Measurements from ENCODE around the gene CACNA2D3.

CACNA2D3 gene

DNA sequence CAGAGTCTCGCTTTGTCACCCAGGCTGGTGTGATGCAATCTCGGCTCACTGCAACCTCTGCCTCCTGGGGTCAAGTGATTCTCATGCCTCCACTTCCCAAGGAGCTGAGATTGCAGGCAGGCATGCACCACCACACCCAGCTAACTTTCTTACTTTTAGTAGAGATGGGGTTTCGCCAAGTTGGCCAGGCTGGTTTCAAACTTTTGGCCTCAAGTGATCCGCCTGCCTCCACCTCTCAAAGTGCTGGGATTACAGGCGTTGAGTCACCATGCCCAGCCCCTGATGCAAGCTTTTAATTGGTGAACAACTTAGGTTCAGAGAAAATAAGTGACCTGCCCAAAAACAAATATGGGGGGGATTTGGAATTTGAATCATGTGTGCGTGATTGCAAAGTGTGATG is 559.4 kb downstream of the CACNA2D3 start:
- DNase-seq (ENCODE audit: low read depth), result no peak

DNA sequence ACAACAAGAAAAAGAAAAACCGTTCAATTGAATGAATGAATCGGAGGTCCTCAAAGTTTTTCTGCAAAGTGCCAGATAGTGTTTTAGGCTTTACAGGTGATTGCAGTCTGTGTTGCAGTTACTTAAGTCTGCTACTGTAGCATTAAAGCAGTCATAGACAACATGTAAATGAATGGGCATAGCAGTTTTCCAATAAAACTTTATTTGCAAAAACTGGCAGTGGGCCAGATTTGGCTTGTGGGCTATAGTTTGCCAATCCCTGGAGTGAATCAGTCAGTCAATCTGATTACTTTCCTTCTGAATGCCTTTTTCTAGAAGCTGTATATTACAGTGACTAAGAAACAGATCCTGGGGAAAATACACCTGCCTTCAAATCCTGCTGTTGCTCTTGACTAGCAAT is 562.9 kb downstream of the CACNA2D3 start:
- DNase-seq (ENCODE audit: low read depth), result no peak

DNA sequence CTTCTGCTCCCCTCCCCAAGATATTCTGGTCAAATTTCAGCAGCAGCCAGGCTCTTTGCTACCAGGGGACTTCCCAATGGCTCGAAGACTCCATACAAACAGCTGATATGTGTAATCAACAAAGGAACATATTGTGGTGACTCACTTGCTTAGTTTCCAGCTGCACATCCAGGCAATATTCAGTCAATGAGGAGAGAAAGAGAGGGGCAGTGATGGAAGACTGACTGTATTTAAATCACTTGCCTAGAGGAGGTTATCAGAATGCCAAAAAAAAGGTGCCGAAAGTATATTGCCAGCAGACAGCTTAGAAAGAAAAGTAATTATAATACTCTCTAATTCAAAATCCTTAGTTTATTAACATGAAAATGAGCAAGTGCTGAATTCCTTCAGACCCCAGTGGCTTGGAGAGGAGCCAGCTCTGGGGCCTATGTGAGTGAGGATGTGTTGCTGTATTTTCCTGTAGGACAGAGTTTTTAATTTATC is 569.0 kb downstream of the CACNA2D3 start:
- no peak for DNase-seq (ENCODE audit: low read depth)

DNA sequence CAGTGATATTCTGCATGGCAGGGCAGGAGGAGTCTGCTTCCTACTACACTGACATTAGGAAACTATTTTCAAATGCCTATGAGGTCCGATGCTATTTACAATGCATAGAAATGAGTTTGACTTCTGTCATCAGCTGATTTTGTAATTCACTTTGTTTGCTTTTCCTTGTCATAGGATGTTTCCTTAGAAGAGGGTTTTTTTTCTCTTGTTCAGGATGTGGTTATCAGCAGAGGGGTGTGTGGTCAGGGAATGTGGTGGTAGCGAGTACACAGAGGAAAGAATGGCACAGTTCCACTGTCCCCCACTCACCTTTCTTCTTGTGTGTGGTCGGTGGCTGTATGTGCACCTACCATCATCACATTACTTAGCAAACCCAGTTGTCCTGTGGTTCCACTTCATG is 574.0 kb downstream of the CACNA2D3 start:
- no peak for DNase-seq (ENCODE audit: low read depth)

DNA sequence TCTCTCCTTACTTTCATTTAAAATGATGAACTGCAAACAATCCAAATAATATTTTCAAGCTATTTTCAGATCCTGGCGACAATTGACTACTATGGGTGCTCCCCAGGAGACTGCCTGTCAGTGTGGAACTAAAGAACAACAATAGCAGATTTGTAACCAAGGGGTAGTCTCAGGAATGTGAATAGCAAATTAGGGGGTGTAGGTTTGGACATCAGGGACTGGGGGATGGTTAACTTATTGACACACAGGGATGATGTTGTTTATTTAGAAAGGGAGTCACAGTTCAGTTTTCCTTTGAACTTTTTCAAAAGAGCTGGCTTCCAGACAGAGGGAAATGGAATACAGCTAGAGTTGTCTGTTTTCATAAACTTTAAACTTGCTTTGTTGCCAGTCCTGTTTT is 575.7 kb downstream of the CACNA2D3 start:
- no peak for DNase-seq (ENCODE audit: low read depth)

DNA sequence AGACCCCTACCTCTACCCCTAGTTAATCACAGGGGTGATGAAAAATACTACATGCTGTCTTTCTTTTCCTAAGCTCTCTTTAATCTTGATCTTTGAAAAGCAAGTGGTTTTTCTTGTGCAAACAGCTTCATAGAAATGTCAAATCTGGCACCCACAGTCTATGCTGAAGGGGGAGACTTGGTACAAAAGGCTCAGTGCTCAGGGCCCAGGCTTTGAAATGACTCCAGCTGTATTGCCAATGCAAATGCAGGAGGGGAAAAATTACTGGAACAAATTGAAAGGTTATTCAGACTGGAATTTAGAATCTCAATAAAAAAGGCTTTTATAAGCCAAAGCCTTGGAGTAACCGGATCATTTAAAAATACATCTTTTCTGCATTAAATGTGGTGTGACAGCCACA is 581.6 kb downstream of the CACNA2D3 start:
- no peak for DNase-seq (ENCODE audit: low read depth)

DNA sequence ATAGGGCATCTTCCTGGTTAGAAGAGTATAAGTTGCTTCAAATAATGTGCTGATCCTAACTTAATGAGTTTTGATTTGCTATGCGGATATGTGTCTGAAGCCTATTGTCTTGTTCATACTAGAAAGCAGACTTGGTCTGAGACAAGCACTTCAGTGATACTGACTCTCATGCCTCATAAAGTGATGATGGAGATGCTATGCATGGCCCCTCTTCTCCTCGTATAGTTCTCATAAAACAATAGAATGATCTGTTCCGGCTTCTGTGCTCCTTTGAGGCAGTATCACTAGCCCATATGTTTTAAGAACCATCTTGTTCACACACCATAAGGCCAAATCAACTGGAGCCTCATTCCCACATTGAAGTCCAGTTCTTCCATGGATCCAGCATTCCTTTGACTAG is 583.4 kb downstream of the CACNA2D3 start:
- no peak for DNase-seq (ENCODE audit: low read depth)

DNA sequence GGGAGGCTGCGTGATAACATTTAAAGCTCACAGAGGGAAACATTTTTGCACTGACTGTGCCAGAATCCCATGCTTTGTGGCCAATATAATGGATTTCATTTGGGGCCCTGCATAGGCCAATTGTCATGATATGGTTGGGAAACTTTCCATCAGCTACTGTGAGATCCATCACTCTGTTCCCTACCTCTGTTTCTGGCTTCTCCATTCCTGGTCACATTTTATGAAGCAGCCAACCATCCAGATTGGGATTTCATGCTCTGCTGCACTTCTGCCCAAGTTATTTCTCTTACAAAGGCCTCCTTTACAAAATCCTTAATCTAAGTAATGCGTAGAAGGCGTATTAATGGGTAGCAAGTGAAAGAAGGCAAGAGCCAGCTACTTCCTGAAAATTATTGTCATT is 584.4 kb downstream of the CACNA2D3 start:
- no peak for DNase-seq (ENCODE audit: low read depth)

DNA sequence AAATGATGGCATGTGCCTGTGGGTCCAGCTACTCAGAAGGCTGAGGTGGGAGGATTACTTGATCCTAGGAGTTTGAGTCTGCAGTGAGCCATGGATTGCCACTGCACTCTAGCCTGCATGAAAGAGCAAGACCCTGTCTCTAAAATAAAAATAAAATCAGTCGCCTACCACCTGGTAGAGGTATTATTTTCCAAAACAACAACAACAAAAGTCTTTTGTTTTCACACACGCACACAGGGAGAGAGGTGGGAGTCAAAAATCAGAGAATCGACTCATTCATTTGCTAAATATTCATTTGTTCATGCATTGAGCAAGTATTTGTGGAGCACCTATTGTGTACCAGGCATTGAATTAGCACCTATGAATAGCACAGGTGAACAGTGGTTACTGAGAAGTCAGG is 587.4 kb downstream of the CACNA2D3 start:
- DNase-seq (ENCODE audit: low read depth), result no peak

DNA sequence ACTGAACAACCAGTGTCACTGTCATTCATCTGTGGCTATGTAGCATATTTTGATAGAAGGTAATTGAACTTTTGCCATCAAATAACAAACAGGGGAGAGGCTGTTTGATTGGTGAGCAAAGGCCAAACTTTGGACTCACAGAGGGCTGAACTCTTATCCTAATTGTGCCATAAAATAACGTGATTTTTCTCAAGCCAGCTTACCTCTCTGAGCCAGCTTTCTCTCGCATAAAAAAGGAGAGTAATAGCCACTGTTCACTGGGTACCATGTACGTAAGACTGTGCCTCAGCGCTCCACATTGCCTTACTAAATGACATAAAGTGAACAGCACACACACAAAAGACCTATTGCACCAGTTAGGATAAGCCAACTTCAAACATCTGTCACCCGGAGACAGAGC is 588.6 kb downstream of the CACNA2D3 start:
- DNase-seq (ENCODE audit: low read depth), result no peak

DNA sequence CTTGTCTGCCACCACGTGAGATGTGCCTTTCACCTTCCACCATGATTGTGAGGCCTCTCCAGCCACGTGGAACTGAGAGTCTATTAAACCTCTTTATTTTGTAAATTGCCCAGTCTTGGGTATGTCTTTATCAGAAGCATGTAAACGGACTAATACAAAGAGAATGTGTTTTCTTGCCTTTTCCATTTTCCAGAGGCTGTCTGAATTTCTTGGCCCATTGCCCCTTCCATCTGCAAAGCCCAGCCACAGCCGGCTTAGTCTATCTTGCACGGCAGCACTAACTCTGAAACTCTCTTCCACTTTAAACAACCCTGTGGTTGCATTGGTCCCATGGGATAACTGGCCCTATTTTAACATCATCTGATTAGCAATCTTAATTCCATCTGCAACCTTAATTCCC is 590.2 kb downstream of the CACNA2D3 start:
- no peak for DNase-seq (ENCODE audit: low read depth)

DNA sequence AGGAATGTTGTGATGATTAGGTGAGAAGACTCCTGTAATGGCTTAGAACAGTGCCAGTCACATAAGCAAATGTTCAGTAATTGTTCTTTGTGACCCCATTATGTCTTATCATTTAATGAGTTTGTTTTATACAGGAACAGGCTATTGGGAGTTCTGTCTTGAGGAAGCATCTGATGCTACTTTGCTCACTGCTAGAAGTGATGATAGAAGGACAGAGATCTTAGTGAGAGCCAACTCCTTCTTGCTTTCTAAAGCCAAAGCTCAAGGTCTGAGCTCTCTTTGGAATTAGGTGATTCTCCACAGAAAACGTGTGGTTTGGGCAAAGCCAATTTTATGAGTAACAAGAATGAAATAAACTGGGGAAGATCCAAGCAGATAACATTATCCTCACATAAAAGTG is 590.7 kb downstream of the CACNA2D3 start:
- no peak for DNase-seq (ENCODE audit: low read depth)

DNA sequence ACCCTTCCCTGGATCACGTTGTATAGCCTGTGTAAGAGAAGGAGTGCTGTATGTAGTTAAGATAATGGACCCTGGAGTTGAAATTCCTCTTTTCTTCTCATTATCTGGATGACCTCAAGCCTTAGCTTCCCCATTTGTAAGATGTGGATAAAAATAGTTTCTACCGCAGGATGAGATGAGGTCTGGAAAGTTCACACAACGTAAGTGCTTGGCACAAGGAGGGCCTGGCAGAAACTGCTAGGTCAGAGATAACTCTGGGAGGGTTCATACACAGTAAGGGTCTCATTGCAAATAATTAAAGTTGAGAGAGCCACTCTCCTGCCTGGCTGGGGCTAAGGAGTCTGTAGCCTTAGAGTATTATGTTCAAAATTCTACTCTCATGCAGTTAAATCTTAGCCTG is 591.1 kb downstream of the CACNA2D3 start:
- no peak for DNase-seq (ENCODE audit: low read depth)

DNA sequence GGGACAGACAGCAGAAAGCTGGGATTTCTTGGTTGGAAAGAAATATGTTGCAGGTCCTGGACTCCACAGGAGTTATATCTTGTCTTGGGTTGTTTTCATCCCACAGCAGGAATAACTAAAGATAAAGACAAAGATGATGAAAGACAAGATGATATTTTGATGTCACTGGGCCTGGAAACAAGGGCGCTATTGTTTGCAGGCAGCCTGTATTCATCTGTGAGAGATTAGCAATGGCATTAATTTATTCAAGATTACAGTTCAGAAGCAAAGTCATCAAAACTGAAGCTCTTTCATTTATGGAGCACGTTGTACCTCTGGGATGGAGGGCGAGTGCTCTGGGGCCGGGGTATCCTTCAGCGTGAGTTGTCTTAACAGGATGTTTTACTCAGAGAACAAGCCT is 591.7 kb downstream of the CACNA2D3 start:
- no peak for DNase-seq (ENCODE audit: low read depth)

DNA sequence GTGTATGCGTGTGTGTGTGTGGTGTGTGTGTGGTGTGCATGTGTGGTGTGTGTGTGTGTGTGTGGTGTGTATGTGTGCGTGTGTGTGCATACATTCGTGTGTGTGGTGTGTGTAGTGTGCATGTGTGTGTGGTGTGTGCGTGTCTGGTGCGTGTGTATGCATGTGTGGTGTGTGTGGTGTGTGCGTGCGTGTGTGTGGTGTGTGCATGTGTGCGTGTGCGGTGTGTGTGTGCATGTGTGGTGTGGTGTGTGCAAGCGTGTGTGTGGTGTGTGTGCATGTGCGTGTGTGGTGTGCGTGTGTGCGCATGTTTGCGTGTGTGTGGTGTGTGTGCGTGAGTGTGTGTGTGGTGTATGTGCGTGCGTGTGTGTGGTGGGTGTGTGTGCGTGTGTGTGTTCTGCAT is 595.2 kb downstream of the CACNA2D3 start:
- DNase-seq (ENCODE audit: low read depth), result no peak

DNA sequence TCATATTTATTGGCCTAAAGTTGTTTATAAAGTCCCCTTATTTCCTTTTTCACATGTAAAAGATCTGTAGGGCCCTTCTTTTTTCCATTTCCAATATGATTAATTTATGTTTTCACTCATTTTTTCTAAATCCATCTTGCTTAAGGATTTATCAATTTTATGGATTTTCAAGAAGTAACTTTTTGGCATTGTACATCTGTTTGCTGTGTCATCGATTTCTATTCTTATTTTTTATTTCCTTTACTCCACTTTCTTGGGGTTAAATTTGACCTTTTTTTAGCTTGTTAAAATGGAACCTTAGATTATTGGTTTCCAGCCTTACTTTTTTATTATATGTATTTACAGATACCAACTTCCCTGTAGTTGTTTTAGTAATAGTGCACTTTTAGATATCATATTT is 597.6 kb downstream of the CACNA2D3 start:
- DNase-seq (ENCODE audit: low read depth), result no peak

DNA sequence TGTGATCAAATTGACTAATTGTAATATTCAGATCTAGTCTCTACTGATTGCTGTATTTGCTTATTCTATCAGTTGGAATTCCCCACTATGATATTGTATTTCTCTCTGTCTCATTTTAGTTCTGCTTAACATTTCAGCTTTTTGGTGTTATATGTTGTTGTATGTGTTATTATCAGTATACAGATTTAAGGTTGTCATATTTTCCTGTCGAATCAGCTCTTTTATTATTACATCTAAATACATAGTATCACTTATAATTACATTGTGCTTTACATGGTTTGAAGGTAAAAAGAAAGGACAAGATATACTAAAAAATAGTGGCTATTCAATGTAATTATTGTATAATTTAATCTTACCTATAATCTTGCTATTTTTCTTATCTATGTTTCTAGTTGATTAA is 598.3 kb downstream of the CACNA2D3 start:
- DNase-seq (ENCODE audit: low read depth), result no peak

DNA sequence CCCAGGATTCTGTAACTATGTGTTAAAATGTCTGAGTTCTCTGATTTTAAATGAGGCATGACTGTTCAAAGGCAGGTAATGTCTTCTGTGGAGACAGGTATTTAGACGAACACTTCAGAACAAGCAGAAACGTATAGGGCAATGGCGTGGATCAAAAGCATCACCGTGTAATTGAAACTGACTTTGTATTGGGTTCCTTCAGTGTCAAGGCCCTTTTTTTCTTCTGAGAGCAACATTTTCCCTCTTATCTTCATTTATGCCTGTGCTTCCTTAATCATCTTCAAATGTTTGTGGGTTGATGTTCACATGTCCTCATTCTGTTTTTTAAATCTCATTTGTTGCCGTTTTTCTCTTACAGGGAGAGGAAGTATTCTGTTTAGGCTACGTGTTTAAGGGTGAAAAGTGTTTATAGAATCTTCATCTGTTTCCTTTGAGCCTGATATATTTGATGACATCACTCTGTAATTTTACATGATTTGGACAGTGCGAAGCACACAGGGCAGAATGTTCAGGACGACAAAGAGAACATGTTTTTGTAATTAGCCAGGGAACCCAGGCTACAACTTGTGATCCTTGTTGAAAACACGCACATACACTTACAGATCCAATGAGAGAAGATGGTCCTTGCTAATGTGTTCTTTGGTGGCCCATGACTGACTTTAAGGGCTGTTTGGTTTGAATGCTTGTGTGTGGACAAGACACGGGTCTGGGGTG is 609.5 kb downstream of the CACNA2D3 start:
- no peak for DNase-seq (ENCODE audit: low read depth)

DNA sequence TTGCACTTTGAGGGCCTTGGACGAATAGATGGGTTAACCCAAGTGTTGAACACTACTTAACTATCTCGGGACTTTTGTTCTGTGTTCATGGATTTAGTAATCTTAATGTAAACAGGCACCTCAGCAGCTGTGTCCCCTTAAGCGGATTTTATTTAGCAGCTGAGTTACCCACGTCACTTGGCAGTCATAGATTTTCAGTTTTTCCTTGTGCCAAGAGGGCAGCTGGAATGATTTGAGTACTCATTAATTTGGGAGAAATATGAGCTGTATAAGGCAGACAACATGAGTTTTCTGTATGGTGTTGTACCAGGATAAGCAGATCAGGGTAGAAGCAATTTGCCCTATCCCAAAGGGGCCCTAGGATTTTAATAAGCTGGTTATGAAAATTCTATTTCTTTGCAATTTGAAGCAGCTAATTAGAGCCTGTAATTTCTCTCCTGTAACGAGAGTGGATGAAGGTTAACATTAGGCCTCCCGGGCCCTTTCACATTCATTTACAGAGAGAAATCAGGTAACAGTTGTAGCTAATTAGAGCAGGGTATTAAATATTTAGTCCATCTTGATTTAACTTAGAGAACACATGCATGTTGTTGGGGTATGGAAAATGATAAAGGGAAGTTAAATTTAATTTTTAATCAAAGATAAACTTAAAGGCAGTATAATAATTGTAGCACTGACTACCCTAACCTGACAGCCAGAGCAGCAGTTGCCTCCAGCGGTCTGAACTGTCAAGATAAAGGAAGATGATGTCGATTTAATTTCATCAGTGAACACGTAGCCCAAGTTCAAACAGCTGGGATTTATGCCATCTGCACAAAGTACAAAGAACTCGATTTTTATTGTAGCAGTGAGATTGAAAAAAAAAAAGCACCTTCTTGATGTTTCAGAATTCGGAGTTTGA is 611.0 kb downstream of the CACNA2D3 start:
- no peak for DNase-seq (ENCODE audit: low read depth)

DNA sequence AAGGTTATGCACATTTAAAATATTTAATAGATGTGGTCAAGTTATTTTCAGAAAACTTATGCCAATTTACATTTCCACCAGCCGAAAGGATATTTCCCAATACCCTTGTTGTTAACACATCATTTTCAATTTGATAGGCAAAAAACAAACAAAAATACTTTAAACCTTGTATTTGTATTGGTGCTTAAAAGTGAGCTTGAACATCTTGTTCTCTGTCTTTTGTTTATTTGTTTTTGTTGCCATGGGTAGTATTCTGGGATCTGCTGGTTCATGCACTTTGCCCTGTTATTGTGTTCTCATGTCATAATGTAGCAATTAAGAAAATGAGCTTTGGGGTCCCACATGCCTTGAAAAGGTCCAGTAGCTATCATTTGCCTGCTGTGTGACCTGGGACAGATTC is 614.1 kb downstream of the CACNA2D3 start:
- DNase-seq (ENCODE audit: low read depth), result no peak

DNA sequence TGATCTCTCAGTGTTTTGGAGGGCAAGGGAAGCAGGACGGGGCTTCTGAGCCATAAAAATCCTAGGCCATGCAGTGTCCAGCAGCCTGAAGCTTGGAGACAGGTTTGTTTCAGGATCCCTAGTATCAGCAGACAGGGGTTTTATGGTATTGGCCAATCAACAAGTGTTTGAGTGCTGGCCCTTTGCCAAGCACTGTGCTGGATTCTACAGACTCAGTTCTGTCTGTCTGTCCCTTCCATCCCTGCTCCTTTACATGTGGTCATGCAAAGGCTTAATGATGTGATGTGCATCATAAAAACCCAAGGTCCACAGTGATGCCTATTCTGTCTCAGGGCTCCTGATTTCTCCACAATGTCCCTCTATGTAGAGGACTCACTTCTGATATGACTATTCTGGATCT is 621.4 kb downstream of the CACNA2D3 start:
- no peak for DNase-seq (ENCODE audit: low read depth)

DNA sequence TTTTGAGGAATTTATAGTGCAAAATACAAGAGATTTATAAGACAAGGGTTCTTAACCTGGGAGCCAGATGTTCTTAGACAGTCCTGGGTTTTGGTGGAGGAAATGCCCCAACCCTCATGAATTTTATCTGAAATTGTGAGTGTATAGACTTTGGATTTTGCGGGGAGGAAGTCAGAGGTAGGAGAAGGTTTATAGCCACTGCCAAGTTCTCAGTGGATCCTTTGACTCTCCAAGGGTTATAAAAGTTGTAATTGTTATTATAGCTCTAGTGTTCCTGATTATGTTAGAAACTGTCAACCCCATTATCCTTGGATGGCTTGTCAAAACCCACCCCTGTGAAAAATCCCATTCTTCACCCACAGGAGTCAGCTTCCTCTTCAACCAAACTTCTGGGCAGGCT is 621.9 kb downstream of the CACNA2D3 start:
- DNase-seq (ENCODE audit: low read depth), result no peak

DNA sequence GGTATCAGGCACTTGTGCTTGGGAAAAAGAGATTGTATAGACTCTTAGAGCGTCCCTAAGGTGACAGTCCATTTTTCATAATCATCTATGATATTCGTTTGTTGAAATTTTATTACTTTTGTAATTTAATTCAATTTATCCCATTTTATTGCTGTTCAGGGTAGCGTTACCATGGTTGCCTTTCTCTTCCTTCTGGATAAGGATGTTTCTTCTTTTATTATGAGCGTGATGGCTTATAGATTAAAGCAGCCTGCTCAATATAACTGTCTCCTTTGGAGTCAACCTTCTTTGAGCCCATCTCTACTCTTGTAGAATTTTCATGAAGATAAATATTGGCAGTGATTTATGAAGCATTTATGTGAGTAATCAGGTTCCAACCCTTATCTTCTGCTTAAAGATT is 623.5 kb downstream of the CACNA2D3 start:
- no peak for DNase-seq (ENCODE audit: low read depth)

DNA sequence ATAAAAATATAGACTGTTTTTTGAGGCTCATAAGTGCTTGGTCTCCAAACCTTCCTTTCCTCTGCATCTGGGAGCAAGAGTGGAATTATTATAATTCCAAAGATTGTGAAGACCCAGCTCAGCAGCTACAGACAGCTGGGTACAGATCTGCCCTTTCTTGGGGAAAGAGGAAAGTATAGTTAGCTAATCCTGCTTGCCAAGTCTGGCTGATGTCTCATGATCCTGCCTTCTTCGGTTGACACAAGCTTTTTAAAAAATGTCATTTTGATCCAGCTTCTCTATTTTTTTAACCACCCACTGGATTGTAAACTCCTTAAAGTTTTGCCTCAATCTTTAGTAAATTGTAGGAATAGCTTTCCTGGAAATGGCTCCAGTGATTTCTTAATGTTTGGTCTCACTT is 624.4 kb downstream of the CACNA2D3 start:
- DNase-seq (ENCODE audit: low read depth), result no peak
